GM19035 (cell line): Measurements from ENCODE around the gene DYNC2LI1.

ENCODE experiments used
- ATAC-seq: cut with Tn5 transposase; IDR thresholded peaks from one replicate; pipeline ENCODE4 v1.9.1; 2021; ENCODE audit not compliant: unreplicated experiment

Gene DYNC2LI1

GRCh38 chr2:43841949-43842865, 68.4 kb downstream of the DYNC2LI1 start:
- no peak for ATAC-seq

DNA sequence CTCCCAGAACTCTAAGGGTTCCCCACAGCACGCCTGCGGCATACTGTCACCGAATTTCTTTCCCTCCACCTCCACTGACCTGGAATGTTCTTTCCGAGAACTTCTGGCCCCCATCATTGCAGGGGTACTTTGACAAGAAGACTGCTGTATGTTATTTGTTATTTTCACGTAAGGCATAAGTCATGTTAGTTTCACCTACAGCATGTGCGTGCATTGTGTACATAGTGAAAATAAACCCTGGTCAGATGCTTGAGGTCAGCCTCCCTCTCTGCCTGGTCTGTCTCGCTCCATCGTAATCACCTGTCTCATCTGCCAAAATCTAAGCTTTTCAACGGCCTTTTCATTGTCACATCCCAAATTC, 69.0 kb downstream of the DYNC2LI1 start:
- ATAC-seq = no peak

DNA sequence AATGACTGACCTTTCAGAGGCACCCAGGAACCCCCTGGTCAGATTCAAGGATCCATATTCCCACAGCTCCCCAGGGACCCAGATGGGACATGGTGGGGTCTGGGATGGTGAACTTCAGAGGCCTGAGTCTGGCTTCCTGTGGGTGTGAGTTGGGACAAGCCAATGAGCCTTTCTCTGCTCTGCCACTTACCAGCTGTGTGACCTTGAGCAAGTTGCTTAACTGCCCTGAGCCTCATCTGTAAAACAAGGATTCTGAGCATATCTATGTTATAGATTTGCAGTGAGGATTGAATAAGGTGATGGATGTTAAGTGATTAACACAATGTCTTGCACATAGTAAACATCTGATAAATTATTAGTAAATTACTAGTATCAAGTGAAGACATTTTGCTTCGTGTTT, 71.3 kb downstream of the DYNC2LI1 start:
- no peak for ATAC-seq

- ATAC-seq = no peak
Observed at GRCh38 chr2:43846140-43846793, 72.4 kb downstream of the DYNC2LI1 start.

DNA sequence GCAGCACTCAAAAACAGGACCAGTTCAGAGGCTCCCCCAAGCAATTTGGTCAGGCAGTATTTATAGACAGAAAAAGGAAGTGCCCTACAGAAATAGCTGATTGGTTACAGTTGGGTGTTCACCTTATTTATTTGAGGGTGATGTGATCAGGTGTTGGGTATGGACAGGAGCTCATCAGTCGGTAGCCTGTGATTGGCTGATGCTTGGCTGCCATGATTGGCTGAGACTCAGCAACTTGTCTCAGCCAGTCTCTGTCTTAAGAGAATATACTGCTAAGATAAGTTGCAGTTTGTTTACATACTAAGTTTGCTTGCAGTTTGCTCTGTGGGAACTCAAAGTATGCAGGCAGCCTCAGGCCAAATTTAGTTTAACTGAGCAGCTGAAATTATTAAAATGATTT, 74.4 kb downstream of the DYNC2LI1 start:
- ATAC-seq = no peak

DNA sequence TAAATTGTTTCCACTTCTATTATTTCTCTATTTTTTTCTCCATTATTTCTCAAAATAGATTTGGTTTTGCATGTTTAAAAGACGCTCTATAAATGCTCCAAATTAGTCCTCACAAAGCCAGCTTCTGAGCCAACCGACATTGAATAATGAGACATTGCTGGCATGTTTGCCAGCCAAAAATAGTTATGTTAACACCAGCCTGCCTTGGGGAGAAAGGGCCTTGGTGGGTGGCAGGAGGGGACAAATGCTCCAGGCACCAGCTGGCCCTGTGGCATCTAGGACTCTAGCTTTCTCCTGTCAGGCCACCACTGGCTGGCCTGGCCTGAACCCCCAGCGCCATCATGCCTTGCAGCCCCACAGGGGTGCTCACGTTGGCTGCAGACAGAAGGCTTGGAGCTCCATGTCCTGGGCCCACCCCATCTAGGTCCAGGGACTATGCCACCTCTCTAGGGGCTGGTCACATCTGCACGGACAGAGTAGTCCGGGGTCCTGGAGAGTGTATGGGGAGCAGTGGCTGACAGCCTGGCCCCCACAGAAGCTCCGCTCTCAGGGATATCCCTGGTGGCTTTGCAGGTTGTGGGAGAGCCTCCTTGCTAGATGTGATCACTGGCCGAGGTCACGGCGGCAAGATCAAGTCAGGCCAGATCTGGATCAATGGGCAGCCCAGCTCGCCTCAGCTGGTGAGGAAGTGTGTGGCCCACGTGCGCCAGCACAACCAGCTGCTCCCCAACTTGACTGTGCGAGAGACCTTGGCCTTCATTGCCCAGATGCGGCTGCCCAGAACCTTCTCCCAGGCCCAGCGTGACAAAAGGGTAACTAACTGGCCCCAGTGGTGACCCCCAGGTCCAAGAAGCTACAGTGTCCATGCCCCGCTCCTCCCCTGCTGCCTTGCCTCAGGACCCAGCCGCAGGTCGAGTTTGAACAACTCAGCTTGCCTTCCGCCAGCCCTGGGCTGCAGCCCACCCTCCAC, 77.5 kb downstream of the DYNC2LI1 start:
- ATAC-seq = no peak

GRCh38 chr2:43852196-43852730, 78.4 kb downstream of the DYNC2LI1 start:
- no peak for ATAC-seq

DNA sequence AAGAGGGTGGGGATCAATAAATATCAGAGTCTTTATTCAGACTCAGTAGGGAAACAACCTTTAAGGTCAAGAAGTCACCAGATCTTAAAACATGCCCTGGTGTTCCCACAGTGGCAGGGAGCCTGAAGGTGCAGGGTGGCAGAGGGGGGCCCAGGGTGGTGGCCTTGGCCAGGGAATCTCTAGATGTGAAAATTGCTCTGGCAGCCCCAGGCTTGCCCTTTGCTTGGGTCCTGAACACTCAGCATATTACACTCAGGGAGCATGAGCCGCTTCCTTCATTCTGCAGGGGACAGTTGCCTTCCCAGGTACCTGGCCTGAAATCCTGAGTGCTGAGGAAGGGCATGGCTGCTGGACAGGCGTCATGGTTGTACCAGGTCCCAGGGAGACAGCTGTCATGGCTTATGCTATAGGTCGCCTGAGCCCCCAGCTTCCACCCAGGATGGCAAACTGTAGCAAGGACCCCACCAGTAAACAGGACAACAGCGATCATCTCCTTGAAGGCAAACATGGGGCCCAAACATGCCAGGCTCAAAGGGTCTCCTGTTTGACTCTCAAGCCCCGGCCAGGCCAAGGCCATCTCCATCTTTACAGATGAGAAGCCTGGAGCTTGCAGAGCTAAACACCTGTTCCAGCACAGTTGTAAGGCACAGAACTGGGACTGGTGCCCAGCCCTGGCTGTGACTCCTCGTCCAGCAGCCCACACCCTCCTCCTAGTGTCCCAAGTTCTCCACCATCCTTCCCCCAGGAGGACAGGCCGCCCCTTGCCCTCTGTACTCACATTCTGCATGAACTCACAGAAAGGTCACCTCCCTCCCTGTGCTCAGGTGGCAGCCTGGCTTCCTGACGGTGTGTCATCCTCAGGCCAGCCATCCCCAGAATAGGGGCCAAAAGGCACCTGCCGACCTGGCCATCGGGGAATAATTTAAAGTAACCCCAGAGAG, 79.6 kb downstream of the DYNC2LI1 start:
- no peak for ATAC-seq

DNA sequence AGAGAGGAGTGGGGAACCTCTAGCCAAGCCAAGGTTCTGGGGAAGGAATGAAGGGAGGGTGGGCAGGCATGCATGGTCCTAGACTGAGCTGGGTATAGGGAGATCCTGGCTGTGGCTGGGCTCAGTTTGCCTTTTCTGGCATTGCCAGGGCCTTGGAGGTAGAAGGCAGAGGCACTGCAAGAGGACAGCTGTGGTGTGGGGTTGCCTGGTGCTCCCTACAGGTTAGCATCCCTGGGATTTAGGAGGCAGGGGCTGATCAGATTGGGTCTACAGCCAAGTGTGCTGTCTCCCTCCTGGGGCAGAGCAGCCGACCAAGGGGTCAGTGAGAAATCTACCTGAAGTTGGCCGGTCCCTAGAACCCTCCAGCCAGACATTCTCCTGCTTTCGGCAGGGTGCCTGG, 80.8 kb downstream of the DYNC2LI1 start:
- ATAC-seq = no peak

DNA sequence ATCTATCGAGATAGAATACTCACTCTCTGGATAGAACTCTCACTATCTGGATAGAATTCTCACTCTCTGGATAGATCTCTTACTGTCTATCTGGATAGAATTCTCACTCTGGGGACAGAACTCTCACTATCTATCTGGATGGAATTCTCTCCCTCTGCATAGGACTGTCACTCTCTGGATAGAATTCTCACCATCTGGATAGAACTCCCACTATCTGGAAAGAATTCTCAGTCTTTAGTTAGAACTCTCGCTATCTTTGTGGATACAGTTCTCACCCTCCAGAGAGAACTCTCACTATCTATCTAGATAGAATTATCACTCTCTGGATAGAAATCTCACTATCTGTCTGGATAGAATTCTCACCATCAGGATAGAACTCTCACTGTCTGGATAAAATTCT, 81.5 kb downstream of the DYNC2LI1 start:
- no peak for ATAC-seq
